ENCODE results near the gene DYDC1. TPM values are rescaled to one million over a fixed set of nuclear protein-coding genes. Genes with fewer than 3 reads are reported as not detected.

DYDC1 gene
- total RNA-seq, 4 donors from 2014 or later = not detected

GRCh38 chr10:80379701-80380100 is 23.1 kb upstream of the DYDC1 start:
- Histone ChIP-seq H3K4me1 (no peaks in the 10 kb centered on the region), H3K36me3 (no peaks in the 10 kb centered on the region), H3K27me3 (no peaks in the 10 kb centered on the region), H3K4me3 (no peak overlapping the region), H3K9me3 (no peaks in the 10 kb centered on the region), H3K27ac (no peak overlapping the region)
- DNase-seq = no peak
- no peak for TF ChIP-seq POLR2A (IDR thresholded peaks at IDR 0.05)
- TF ChIP-seq, protein P1, sequence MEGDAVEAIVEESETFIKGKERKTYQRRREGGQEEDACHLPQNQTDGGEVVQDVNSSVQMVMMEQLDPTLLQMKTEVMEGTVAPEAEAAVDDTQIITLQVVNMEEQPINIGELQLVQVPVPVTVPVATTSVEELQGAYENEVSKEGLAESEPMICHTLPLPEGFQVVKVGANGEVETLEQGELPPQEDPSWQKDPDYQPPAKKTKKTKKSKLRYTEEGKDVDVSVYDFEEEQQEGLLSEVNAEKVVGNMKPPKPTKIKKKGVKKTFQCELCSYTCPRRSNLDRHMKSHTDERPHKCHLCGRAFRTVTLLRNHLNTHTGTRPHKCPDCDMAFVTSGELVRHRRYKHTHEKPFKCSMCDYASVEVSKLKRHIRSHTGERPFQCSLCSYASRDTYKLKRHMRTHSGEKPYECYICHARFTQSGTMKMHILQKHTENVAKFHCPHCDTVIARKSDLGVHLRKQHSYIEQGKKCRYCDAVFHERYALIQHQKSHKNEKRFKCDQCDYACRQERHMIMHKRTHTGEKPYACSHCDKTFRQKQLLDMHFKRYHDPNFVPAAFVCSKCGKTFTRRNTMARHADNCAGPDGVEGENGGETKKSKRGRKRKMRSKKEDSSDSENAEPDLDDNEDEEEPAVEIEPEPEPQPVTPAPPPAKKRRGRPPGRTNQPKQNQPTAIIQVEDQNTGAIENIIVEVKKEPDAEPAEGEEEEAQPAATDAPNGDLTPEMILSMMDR (IDR thresholded peaks at IDR 0.05) = no peak

- Histone ChIP-seq H3K27ac (no peak overlapping the region), H3K9me3 (no peaks in the 10 kb centered on the region), H3K4me1 (no peaks in the 10 kb centered on the region), H3K36me3 (no peaks in the 10 kb centered on the region), H3K4me3 (no peak overlapping the region), H3K27me3 (no peaks in the 10 kb centered on the region)
- no peak for DNase-seq
- no peak for TF ChIP-seq POLR2A (IDR thresholded peaks at IDR 0.05)
- TF ChIP-seq, protein P1 (IDR thresholded peaks at IDR 0.05) = no peak
Observed at GRCh38 chr10:80373502-80373901, 16.9 kb upstream of the DYDC1 start.

DNA sequence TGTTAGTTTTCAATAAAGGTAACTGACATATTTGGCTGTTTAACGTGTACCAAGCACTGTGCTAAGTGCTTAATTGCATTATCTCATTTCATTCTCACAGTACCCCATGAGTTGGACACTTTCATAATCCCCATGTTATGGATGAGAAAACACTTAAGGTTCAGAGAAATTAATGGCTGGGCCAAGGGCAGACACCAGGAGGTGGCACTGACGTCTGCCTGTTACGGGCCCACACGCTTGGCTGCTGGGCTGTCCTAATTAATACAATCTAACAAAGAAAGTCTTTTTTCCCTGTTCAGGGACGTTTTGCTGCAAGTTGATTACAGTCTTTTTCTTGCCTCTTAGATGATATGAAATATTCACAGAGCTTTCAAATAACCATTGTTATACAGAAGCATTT is 16.1 kb upstream of the DYDC1 start:
- Histone ChIP-seq H3K4me3 (no peak overlapping the region), H3K36me3 (no peaks in the 10 kb centered on the region), H3K27me3 (no peaks in the 10 kb centered on the region), H3K9me3 (no peaks in the 10 kb centered on the region), H3K27ac (no peak overlapping the region), H3K4me1 (no peaks in the 10 kb centered on the region)
- TF ChIP-seq, protein P1 (IDR thresholded peaks at IDR 0.05) = no peak
- TF ChIP-seq POLR2A (IDR thresholded peaks at IDR 0.05) = no peak
- DNase-seq = no peak

GRCh38 chr10:80371467-80371866 is 14.9 kb upstream of the DYDC1 start:
- Histone ChIP-seq H3K36me3 (no peaks in the 10 kb centered on the region), H3K9me3 (peaks cover 0 to 10% (median 0%) of the 10 kb centered on the region in 4 donors), H3K27ac (no peak overlapping the region), H3K27me3 (no peaks in the 10 kb centered on the region), H3K4me1 (no peaks in the 10 kb centered on the region), H3K4me3 (no peak overlapping the region)
- TF ChIP-seq POLR2A (IDR thresholded peaks at IDR 0.05) = no peak
- TF ChIP-seq, protein P1 (IDR thresholded peaks at IDR 0.05) = no peak
- no peak for DNase-seq

GRCh38 chr10:80365510-80365909 is 9.0 kb upstream of the DYDC1 start:
- no peak for DNase-seq
- Histone ChIP-seq H3K4me1 (no peaks in the 10 kb centered on the region), H3K27me3 (no peaks in the 10 kb centered on the region)

More at GRCh38 chr10:80365510-80365909, 9.0 kb upstream of the DYDC1 start:
- Histone ChIP-seq H3K9me3 (peaks cover 0 to 13% (median 0%) of the 10 kb centered on the region in 4 donors), H3K27ac (no peak overlapping the region), H3K36me3 (no peaks in the 10 kb centered on the region), H3K4me3 (no peak overlapping the region)
- TF ChIP-seq, protein P1 (IDR thresholded peaks at IDR 0.05) = no peak
- TF ChIP-seq POLR2A (IDR thresholded peaks at IDR 0.05) = no peak
